A549 treated with ZK216348 at 1 μM for 4 hours (cell line): ENCODE data around the gene ADK. TPM values are rescaled to one million over a fixed set of nuclear protein-coding genes. Genes with fewer than 3 reads are reported as not detected.

Source experiments
- total RNA-seq: library from RNA; stranded (reverse); fragments of 200-300 nt; extraction: Qiagen RNA extraction; gene quantifications from 5 replicates; pipeline ENCODE4 v1.2.3, GENCODE V29; 2022; ENCODE audit warnings: low read depth

The ADK gene
- total RNA-seq = 30.3 to 42.2 TPM (median 33.4 TPM) in 5 replicates

DNA sequence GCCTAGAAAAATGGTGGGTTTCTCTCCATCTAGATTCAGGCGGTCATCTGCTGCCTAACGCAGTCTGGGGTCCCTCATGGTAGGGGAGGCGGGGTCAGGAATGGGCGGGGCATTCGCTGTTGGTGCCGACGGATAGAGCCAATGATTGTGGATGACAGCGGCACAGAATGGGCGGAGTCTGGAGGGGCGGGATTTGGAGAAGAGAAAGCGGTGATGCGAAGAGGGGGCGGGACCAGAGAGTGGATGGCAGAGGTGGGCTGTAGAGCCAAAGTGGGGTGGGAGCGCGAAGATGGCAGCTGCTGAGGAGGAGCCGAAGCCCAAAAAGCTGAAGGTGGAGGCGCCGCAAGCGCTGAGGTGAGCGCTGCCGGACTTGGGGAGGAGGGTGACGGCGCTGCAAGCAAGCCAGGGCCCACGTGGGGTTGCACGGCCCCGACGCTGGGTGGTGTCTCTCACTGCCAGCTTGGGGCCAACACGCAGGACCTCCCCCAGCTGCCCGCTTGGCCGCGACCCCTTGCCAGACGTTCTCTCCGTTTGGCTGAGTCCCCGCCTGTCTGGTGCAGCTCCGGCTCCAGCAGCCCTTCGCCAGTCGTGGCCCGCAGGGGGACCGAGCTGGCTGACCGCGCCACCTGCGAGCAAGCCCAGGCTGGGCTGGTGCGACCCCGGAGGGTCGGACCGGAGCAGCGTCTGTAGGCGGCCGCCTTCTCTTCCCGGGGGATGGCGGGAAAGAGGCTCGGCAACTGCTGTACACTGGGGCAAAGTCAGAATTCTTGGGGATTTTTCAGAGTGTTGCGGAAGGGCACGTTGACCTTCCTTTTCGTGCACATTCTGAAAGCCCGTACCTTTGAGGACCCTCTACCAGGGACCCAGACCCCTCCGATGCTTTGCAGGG, at the start of gene ADK:
TSS of gene ADK (plus strand) at position 232 of the 889 bp plus-strand sequence. CDS start at position 290, 58 bp downstream.

GRCh38 chr10:74150204-74150989, 624 bp upstream of the ADK start, which contains the start of gene AP3M1:
Gene AP3M1, minus strand, starts transcription at chr10:74150828. Its CDS starts 12,449 bp downstream, at chr10:74138379.

Other genes with a start within 250 kb of the ADK start
- gene PLAU, start 240.1 kb upstream of the ADK start, total RNA-seq = 101 to 107 TPM (median 105 TPM) in 5 replicates
- 109 to 192 TPM (median 157 TPM) in 5 replicates for gene VCL, start 153.1 kb upstream of the ADK start, total RNA-seq
- gene AP3M1, start 393 bp upstream of the ADK start, total RNA-seq = 27.5 to 36.1 TPM (median 33.6 TPM) in 5 replicates